Measurements from ENCODE around the gene TAAR5. TPM values are rescaled to one million over a fixed set of nuclear protein-coding genes. Genes with fewer than 3 reads are reported as not detected.

The TAAR5 gene
- total RNA-seq, 1 experiment from 2014 or later, result not detected

DNA sequence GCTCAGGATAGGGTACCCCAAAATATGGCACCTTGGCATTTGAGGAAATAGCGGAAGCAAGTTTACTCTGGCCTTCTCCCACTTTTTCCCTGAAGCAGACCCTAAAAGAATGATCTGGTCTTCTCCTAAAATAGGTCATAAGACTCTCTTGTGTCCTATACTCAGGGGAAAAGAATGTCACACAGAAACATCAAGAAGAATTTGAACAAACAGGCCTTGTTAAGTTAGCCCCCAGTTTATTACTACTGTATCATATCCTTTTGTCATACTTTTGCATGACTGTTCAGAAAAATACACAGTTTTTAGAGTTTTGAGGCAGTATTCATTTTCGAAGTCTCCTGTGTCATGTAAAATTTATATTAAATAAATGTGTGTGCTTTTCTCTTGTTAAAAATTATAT, 22.1 kb upstream of the TAAR5 start:
- no peak overlapping the region for H3K27ac Mint-ChIP-seq
- TF ChIP-seq TP53 (CRISPR knock-in tag; IDR thresholded peaks at IDR 0.05) (no peak), ATF1 (CRISPR knock-in tag; IDR thresholded peaks at IDR 0.05) (no peak), SMAD3 (CRISPR knock-in tag; IDR thresholded peaks at IDR 0.05; ENCODE audit: borderline replicate concordance) (no peak), ZNF671 (CRISPR knock-in tag; IDR thresholded peaks at IDR 0.05) (no peak), ZNF317 (CRISPR knock-in tag; IDR thresholded peaks at IDR 0.05; ENCODE audit: borderline replicate concordance, low read depth) (no peak), ZNF416 (CRISPR knock-in tag; IDR thresholded peaks at IDR 0.05) (no peak), JUN (CRISPR knock-in tag; IDR thresholded peaks at IDR 0.05) (no peak)
- TF ChIP-seq, protein P1, sequence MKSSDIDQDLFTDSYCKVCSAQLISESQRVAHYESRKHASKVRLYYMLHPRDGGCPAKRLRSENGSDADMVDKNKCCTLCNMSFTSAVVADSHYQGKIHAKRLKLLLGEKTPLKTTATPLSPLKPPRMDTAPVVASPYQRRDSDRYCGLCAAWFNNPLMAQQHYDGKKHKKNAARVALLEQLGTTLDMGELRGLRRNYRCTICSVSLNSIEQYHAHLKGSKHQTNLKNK (CRISPR knock-in tag; IDR thresholded peaks at IDR 0.05), result no peak
- CTCF ChIA-PET, result no interaction called here
- DNase-seq (ENCODE audit: low spot score) (no peak), ATAC-seq (no peak)
- no peaks in the 10 kb centered on the region for H3K4me1 Mint-ChIP-seq
- H3K9me3 Mint-ChIP-seq, result no peaks in the 10 kb centered on the region
- H3K27me3 Mint-ChIP-seq (ENCODE audit: low read depth), result no peaks in the 10 kb centered on the region
- H3K36me3 Mint-ChIP-seq, result no peaks in the 10 kb centered on the region
- POLR2A ChIA-PET, result no interaction called here
- H3K4me3 Mint-ChIP-seq, result no peak overlapping the region

DNA sequence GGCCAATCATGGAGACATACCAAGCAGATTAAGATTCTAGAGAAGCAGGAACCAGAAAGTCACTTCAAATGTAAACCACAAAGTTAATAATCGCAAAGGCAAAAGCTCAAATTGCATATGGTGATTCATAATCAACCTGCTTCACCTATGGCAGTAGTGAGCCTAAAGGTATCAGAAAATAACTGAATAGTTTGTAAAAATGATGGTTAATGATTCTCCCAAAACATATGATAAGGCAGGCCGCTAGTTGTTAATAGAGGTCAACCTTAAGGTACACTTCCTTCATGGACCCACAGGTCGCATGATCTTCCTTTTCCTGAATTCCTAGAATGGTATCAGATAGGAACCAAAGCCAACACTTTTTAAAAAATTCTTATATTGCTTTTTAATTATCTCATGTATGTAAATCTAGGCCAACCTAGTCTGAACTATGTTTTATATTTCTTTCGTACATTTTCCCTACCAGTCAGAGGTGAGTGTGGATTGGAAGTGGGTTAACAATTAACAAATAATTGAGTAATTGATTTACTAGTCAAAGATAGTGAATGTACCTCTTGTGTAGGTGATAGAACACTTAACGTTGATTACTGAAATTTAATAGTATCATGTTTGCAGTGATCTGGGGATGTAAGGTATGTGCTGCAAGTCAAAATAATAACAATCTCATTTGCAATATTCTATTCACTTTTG, 18.1 kb upstream of the TAAR5 start:
- DNase-seq (ENCODE audit: low spot score) (no peak), ATAC-seq (no peak)
- Mint-ChIP-seq H3K27ac (no peak overlapping the region), H3K9me3 (peaks cover 5% of the 10 kb centered on the region; the same call in 1 of the 2 replicates), H3K4me3 (no peak overlapping the region), H3K4me1 (no peaks in the 10 kb centered on the region), H3K36me3 (no peaks in the 10 kb centered on the region), H3K27me3 (ENCODE audit: low read depth) (no peaks in the 10 kb centered on the region)
- CTCF ChIA-PET, result no interaction called here
- POLR2A ChIA-PET, result no interaction called here
- TF ChIP-seq, protein P2, sequence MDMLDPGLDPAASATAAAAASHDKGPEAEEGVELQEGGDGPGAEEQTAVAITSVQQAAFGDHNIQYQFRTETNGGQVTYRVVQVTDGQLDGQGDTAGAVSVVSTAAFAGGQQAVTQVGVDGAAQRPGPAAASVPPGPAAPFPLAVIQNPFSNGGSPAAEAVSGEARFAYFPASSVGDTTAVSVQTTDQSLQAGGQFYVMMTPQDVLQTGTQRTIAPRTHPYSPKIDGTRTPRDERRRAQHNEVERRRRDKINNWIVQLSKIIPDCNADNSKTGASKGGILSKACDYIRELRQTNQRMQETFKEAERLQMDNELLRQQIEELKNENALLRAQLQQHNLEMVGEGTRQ (CRISPR knock-in tag; IDR thresholded peaks at IDR 0.05), result no peak
- no peak for TF ChIP-seq ZNF121 (CRISPR knock-in tag; IDR thresholded peaks at IDR 0.05)
- no peak for TF ChIP-seq GTF2I (CRISPR knock-in tag; conservative IDR thresholded peaks at IDR 0.05)
- no peak for TF ChIP-seq E2F1 (CRISPR knock-in tag; IDR thresholded peaks at IDR 0.05)
- no peak for TF ChIP-seq ZBTB43 (CRISPR knock-in tag; IDR thresholded peaks at IDR 0.05)
- no peak for TF ChIP-seq PRRX2 (CRISPR knock-in tag; IDR thresholded peaks at IDR 0.05)
- no peak for TF ChIP-seq PRDM15 (CRISPR knock-in tag; IDR thresholded peaks at IDR 0.05)
- no peak for TF ChIP-seq ZNF317 (CRISPR knock-in tag; IDR thresholded peaks at IDR 0.05; ENCODE audit: borderline replicate concordance, low read depth)
- TF ChIP-seq, protein P3, sequence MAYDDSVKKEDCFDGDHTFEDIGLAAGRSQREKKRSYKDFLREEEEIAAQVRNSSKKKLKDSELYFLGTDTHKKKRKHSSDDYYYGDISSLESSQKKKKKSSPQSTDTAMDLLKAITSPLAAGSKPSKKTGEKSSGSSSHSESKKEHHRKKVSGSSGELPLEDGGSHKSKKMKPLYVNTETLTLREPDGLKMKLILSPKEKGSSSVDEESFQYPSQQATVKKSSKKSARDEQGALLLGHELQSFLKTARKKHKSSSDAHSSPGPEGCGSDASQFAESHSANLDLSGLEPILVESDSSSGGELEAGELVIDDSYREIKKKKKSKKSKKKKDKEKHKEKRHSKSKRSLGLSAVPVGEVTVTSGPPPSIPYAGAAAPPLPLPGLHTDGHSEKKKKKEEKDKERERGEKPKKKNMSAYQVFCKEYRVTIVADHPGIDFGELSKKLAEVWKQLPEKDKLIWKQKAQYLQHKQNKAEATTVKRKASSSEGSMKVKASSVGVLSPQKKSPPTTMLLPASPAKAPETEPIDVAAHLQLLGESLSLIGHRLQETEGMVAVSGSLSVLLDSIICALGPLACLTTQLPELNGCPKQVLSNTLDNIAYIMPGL (CRISPR knock-in tag; IDR thresholded peaks at IDR 0.05), result no peak
- TF ChIP-seq FOXP1 (CRISPR knock-in tag; IDR thresholded peaks at IDR 0.05; ENCODE audit: borderline replicate concordance), result no peak
- TF ChIP-seq NFE2L1 (CRISPR knock-in tag; IDR thresholded peaks at IDR 0.05), result no peak
- TF ChIP-seq HMGA2 (CRISPR knock-in tag; IDR thresholded peaks at IDR 0.05), result no peak
- TF ChIP-seq CBFB (CRISPR knock-in tag; IDR thresholded peaks at IDR 0.05; ENCODE audit: low read depth), result no peak
- TF ChIP-seq ARID4B (CRISPR knock-in tag; IDR thresholded peaks at IDR 0.05; ENCODE audit: borderline replicate concordance), result no peak
- TF ChIP-seq ZNF138 (CRISPR knock-in tag; conservative IDR thresholded peaks at IDR 0.05), result no peak
